ENCODE results near the gene MCCC2. TPM values are rescaled to one million over a fixed set of nuclear protein-coding genes. Genes with fewer than 3 reads are reported as not detected.

The MCCC2 gene
- total and polyA plus RNA-seq, 2 of the 8 experiments (the other 6 are each of a cell fraction or from before 2014, with no cell fraction given) = 71.7 to 86.6 TPM

DNA sequence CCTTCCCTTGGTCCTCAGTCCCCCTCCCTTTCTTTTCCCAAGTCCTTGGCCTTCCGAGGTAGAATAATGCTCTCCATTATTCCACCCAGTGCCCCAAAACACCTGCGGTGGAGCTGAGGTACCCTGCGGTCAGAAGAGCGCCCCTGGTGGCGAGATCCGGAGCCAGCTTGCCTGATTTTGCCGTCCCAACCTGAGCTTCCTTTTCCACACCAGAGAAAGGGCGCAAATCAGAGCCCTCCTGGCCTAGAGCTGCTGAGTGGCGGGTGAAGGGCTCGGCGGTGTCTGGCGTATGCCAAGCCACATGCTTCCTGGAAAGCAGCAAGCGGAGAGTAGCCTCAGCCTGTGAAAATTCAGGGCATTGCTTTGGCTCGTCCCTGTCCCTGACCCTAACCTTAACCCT is 110.8 kb downstream of the MCCC2 start (continued):
- TF ChIP-seq CHD7 (IDR thresholded peaks at IDR 0.05; ENCODE audit: insufficient replicate concordance, low read length) = no peak

All from H1 (cell line).